Ammon's horn (tissue), 1 donor: ENCODE measurements around the gene PLCB4.
A peak's percentile ranks its signal among the peaks of the same experiment; 100 is the strongest.
"Not testable (repeated sequence)": the region's sequence is repeated elsewhere in the genome, so short reads cannot be mapped to it uniquely, and the experiment has no call there.

Experiments used
- DNase-seq: peaks from one replicate; pipeline ENCODE4 v3.0.0-alpha.2; 2016; ENCODE audit warnings: low spot score

PLCB4 gene

DNA sequence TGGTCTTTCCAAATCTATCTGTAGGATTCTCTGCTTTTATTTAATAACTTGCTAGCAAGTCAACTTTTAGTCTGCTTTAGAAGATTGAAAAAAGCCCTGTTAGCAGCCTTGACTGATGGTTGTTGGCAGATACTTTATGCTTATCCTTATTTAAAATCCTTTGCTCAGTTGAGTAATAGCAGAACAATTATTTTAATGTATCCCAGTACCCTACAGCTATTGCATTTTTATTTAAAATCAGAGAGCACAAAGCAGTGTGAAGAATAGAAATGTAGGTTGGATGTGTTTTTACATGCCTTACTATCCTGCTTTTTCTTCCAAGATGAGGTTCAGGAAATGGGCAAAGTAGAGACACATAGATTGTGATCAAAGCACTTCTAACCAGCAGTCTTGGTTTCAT lies 298.4 kb downstream of the PLCB4 start:
- DNase-seq: no peak

DNA sequence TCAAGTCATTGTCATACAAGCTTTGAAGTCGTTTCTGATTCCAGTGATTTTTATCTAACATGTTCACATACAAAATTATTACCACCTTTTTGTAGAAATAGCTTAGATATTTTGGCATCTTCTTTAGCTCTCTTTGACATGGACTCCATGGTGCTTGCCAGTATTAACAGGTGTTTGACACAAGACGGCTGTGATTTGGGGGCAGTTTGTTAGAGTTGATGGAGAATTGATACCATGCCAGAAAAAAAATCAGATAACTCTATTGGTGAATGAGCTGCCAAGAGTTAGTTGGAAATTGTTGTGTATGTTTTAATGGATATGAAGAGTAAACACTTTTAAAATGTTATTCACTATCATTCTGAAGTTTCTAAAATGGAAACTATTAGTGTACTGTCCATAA lies 298.9 kb downstream of the PLCB4 start:
- DNase-seq: no peak

DNA sequence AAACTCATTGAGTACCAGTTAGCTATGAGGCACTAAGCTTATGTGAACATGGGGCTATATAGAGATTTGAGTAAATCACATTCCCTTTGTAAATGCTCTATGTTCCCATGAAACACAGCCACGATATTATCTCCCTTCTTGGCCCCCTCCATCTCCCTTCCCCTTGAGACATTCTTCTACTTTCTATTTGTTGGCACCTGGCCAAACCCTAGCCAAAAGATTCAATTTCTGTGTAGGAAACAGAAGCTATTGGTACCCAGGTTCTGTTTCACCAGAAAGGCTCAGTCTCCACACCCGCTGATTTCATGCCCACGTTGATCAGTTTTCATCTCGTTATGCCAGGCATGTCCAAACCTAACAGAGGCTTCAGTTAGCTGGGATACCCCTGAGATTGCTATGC lies 300.0 kb downstream of the PLCB4 start:
- DNase-seq: no peak

DNA sequence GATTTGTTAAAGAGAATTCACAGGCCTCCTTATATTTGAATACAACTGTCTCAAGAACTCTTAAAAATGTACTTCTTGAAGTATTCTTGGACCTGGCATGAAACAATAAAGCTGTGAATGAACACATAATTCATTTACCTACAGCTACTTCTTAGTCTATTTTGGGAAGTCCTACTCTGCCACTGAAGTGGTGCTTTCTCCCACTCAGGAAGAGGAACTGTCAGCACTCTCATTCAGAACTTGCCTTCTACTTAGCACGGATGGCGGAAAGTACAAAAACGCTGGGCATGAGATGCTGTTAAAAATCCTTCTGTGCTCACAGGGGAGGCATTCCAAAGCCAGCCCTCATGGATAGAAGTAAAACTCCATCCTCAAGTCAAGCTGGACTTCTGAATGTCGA lies 300.7 kb downstream of the PLCB4 start:
- no peak for DNase-seq

DNA sequence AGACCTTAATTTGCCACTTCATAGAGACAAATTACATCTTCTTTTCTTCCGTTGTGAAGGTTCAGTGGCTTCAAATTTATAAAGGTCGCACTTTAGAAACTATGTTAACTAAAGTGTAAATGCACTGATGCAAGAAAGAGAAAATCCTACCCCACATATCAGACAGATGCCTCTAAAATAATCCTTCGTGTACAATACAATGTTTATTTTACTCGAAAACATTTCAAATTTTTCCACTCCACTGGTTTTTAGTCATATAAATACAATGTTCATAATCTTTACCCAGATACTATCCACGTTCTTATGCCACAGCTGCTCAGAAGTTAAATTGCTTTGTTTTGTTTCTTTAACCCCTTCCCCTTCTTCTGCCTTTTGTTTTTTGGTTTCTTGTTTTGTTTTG lies 305.2 kb downstream of the PLCB4 start:
- DNase-seq: no peak

DNA sequence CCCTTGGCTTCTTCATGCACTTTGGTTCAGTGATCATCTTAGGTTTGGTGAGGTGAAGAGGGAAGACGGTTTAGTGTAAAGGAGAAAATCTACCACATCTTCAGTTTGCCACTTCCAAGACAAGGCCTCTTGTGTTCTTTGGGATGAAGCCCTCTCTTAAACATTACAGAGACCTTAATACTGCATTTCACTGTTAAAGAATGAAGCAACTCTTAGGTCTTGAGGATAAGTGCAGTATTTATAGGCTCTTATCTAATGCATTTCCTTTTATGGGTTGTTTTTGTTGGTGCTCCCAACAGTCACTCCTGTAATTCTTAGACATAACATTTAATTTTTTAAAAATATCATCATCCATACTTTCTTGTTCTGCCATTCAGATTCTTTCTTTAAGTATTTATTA lies 305.6 kb downstream of the PLCB4 start:
- no peak for DNase-seq

DNA sequence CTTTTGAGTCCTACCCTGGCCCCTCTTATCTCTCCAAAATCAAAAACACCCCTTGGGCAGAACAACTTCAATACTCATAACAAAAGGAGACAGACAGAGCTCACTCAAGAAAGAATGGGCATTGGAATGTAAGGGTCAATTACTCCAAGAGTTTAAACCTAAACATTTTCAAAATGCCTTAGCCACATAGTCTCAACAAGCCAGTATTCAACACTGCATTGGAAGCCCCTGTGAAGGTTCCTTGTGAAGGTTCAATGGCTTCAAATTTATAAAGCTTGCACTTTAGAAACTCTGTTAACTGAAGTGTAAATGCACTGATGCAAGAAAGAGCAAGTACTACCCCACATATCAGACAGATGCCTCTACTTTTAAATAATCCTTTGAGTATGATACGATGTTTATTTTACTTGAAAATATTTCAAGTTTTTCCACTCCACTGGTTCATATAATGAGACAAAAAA lies 306.4 kb downstream of the PLCB4 start:
- no peak for DNase-seq

DNA sequence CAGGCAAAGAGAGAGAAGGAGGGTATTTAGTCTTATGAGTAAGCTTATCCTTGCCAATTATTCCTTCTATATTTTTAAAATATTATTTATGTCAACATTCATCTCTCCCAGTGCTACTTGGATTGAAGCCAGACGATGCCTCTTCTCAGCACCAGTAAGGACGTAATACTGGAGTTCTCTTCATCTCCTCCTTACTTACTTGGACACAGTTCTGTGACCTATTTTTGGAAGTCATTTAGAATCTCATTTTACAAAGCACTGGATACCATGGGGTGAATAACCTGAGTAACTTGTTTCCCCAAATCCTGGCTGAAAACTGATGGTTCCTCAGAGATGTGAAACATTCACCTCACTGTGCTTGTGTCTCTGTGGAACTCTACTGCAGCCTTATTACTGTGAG lies 308.1 kb downstream of the PLCB4 start:
- DNase-seq: no peak

DNA sequence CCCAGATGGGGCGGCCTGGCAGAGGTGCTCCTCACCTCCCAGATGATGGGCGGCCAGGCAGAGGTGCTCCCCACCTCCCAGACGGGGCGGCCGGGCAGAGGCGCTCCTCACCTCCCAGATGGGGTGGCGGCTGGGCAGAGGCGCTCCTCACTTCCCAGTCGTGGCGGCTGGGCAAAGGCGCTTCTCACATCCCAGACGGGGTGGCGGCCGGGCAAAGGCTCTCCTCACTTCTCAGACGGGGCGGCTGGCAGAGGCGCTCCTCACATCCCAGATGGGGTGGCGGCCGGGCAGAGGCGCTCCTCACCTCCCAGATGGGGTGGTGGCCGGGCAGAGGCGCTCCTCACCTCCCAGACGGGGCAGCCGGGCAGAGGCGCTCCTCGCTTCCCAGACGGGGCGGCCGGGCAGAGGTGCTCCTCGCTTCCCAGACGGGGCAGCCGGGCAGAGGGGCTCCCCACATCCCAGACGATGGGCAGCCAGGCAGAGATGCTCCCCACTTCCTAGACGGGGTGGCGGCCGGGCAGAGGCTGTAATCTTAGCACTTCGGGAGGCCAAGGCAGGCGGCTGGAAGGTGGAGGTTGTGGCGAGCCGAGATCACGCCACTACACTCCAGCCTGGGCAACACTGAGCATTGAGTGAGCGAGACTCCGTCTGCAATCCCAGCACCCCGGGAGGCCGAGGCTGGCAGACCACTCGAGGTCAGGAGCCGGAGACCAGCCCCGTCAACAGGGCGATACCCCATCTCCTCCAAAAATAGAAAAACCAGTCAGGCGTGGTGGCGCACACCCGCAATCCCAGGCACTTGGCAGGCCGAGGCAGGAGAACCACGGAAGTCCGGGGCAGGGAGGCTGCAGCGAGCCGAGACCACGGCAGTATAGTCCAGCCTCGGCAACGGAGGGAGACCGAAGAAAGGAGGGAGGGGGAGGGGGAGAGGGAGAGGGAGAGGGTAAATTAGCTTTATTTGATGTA lies 316.7 kb downstream of the PLCB4 start:
- DNase-seq: not testable (repeated sequence)

DNA sequence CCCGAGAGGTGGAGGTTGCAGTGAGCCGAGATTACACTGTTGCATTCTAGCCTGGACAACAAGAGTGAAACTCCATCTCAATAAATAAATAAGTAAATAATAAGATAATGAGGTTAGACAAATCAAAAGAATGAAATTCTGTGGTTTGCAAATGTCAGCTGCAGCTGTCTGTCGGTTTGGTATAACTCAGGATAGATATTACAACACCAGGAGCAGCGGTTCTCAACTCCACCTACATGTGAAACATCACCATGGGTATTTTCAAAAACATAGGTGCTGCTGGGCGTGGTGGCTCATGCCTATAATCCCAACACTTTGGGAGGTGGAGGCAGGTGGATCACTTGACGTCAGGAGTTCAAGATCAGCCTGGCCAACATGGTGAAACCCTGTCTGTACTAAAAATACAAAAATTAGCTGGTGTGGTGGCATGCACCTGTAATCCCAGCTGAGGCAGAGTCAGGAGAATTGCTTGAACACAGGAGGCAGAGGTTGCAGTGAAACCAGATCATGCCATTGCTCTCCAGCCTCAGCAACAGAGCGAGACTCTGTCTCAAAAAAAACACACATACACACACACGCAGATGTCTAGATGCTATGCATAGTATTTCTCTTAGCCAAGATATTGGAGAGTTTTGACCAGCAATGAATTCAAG lies 319.4 kb downstream of the PLCB4 start:
- no peak for DNase-seq

DNA sequence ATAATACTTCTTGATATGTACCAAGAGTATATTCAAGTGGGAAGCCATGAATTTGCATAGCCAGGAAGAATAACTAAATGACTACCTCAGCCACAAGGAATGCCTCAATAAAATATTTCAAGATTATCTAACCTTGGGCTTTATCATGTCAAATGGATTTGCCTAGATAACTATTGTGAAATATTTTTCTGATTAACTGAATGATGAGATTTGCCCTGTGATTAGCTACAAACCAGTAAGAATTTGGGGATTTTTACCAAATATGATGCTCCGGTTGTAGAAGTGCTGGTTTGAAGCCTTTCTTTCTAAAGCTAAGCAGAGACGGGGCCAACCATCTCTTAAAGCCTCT lies 319.9 kb downstream of the PLCB4 start:
- DNase-seq: no peak

DNA sequence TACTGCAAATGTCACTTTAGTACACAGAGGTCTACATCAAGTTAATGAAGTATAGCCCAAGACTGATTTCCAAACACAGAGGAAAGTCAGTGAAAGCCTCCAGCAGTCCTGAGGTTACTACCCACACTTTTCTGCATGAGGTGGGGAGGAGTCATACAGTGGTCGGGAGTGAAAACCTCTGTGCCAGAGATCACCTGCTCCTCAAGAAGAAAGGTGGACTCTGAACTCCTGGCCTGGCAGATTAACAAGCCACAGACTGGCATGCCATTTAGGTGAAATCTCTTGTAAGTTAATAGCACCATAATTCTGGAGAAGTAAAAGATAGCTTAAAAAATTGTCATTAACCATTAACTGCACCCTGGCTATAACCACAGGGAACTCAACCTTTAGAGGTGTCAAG lies 320.5 kb downstream of the PLCB4 start:
- DNase-seq: no peak

DNA sequence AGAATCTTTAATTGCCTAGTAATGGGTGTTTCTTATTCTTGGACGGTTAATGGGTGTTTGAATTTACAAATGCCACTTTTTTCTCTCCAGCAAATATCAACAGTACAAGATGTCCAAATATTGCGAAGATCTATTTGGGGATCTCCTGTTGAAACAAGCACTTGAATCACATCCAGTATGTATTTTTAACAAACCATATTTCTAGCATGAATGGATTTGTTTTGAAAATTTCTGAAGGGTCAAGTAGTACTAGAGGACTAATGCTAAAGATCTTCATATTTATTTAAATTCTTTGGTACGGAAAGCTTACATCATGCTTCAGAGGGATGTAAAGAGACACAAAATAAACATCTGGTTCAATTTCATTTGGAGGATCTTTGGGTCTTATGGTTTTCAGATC lies 321.6 kb downstream of the PLCB4 start:
- DNase-seq: no peak

DNA sequence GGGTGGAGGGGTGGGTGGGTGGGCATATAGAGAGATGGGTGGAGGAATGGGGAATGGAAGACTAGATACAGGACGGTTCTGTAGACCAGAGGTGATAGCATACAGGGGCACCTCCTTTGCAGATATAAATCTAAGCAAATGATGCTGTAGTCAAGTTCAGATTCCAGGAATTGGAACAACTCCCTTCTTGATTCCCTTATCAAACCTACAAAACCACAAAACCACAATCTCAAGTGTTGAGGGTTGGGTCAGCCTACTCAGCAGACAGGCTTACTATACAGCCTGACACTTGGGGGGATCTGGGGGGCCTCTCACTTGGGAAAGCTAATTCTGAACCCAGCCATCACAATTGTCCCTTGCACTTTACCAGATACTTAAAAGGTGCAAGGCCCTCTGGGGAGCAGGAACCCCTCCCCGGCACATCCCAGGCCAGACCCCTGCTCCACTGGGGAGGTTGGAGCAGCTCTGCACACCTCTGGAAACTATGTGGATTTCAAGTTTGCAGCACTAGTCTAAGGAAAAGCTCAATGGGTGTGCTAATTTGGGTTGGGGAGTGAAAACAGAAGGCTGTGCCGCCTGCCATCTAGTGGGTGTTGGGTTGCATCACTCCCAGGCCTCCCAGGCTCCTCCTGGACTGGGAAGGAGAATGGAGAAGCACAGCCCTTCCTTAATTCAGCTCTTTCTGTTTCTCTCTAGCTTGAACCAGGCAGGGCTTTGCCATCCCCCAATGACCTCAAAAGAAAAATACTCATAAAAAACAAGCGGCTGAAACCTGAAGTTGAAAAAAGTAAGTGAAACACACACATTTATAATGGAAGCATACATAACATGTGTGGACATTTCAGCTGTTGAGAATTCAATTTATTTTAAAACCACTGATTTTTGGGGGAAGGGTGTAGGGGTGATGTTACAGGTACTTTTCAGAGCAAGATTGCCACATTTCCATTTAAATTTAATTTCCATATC lies 324.3 kb downstream of the PLCB4 start:
- peak; percentile 85 for DNase-seq

DNA sequence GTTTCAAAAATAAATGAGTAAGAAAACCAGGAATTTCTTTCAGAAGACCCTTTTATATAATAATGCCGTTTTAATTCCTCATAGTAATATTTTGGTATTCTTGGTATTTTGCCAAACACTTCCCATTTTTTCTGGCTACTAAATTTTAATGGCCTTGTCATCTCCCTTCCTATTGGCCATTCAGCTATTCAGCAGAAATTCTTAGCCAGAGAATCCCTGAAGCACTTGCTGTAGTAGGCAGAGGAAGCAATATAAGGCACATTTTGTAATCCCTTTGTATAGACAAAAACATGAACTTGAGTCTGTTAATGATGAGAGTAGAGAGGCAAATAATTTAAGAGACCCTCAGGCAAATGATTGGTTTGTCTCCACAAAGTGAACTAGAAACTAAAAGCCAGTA lies 327.1 kb downstream of the PLCB4 start:
- no peak for DNase-seq

DNA sequence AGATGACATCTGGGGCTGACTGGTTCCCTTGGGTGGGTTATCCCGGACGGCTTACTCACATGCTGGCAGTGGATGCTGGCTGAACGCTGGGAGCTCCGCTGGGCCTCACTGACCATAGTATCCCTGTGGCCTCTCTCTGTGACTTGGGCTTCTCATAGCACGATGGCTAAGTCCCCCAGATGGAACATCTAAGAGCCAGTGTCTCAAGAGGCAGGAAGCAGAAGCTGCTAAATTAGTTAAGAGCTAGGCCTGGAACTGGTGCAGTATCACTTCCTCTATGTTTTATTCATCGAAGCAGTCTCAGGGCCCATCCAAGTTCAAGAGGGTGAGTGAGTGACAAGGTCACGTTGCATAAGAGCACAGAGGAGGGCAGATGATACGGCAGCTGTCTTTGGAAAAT lies 329.0 kb downstream of the PLCB4 start:
- peak; percentile 67 for DNase-seq

DNA sequence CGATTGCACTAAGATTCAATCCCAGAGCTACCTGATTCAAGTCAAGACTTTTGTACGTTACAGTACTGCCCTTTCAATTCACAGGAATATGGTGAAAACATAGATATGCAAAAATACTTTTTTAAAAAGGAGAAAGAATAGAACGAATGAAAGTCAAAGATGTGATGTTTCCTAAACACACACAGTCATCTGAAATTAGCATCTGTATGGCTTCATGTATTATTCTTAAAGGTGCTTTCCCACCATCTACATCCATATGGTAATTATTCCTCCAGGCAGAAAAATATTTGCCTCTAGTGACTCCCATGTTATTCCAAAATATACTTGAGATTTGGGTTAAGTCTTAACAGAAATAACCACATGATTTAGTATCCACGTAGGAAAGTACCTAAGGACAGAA lies 330.0 kb downstream of the PLCB4 start:
- DNase-seq: no peak

DNA sequence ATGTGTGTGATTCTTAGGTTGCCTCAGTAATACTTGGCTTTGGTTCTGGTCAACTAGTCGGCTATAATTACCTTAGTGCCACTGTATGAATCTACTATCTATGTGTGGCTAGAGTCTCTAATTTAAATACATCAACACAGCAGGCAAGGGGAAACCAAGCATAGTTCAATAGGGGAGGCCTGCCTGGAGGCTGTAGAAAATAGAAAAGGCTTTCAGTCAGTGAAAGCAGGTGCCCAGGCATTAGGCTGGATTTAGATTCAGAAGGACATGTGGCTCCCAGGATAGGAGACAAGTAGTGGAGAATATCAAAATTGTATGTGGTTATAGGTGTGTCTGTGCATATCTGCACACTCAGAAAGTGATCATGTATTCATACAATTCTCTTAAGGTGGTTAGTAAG lies 330.4 kb downstream of the PLCB4 start:
- no peak for DNase-seq

DNA sequence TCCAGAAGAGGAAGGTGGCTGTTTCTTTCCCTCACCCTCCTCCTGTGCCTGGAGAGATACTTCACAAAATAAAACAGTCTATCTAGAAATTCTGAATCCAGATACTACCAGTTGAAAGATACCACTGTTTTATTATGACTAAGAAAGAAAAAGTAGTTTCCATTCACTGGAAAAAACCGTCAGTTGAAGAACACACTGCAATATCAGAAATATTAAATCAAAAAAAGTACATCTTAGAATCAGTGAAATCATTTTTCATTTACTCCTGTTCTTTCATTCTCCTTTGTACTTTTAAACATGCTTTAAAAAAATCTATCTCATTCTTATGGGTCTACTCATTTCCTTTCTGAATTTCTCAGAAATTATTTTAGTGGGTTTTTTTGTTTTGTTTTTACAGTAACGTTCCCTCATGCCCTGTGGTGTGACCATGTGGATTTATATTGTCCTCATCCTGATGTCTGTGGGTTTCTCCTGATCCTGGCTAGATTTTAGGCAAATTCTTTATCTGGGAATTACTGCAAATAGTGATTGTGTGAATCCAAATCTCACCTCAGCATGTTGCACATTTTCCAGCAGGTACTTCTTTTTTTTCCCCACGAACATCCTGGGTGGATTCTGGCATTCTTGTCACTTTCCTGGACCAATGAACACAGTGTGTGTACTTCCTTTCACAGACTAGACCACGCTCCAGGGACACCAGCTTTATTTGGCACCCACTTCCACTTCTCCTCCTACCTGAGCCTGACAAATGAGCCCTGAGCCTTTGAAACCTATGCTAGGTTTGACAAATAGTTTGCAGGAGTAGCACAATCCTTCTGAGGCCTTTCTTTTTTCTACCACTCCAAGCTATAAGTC lies 331.5 kb downstream of the PLCB4 start:
- no peak for DNase-seq

DNA sequence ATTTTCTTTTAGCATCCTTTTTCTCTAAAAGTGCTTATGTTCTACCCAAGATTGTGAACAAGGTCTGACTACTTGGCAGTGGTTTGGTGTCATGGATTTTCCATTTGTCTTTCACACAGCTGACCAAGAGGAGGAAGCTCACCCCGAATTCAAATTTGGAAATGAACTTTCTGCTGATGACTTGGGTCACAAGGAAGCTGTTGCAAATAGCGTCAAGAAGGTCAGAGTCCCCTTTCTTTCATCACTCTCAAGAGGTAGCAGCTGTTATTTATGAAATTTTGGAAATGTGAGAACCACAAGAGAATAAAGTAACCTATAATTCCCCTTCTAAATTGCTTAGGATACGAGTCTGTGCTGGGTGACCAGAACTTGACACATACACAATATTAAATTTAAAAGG lies 332.5 kb downstream of the PLCB4 start:
- no peak for DNase-seq

DNA sequence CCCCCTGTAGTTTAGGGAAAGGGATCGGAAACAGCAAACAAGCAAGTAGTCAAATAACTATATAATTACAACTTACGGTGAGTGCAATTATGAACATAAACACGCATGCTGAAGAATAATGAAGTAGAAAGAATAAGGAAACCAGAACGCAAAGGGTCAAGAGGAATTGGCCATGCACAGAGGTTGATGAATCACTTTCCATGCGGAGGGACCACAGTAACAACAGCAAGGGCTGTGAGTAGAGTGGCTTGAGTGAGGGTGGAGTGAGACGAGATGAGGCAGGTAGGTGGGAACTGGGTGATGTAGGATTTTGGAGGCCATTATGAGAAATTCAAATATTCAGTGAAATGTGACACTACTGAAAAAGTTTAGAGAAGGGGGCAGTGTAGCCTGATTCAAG lies 333.3 kb downstream of the PLCB4 start:
- DNase-seq: no peak
